CD14-positive monocyte (primary cell): ENCODE results near the gene FOCAD. TPM values are rescaled to one million over a fixed set of nuclear protein-coding genes. Genes with fewer than 3 reads are reported as not detected.
A peak's percentile ranks its signal among the peaks of the same experiment; 100 is the strongest.

Source experiments
- DNase-seq, 3 donors: peaks; one replicate each; pipeline ENCODE4 v3.0.0-alpha.2; 2011 to 2022
- H2AFZ ChIP-seq: 2 replicates; pipeline ENCODE4 v1.6.0; 2012; ENCODE audit warnings: mild to moderate bottlenecking, low read depth, low read length, inconsistent platforms; ENCODE audit not compliant: insufficient read depth, poor library complexity, severe bottlenecking
- H3K27ac ChIP-seq, 2 donors: 1 replicate in 1 of 2; 2 replicates in 1 of 2; pipeline ENCODE4 v1.5.1; 2012 to 2013; ENCODE audit warnings: low read length in 2 of 2, control low read depth in 1 of 2, inconsistent platforms in 1 of 2, low read depth in 1 of 2, mild to moderate bottlenecking in 1 of 2
- H3K27me3 ChIP-seq, 2 donors: one replicate each; pipeline versions ENCODE4 v1.6.0 to v1.6.1; 2011 to 2013; ENCODE audit warnings: low read length in 2 of 2; ENCODE audit not compliant: control insufficient read depth in 2 of 2, insufficient read depth in 2 of 2
- H3K36me3 ChIP-seq, 2 donors: replicated peaks in 1 of 2; 1 replicate in 1 of 2; 2 replicates in 1 of 2; pipeline versions ENCODE4 v1.5.1 to v1.6.1; 2012 to 2013; ENCODE audit warnings: low read length in 2 of 2, control low read depth in 1 of 2, inconsistent platforms in 1 of 2, mild to moderate bottlenecking in 1 of 2; ENCODE audit not compliant: insufficient read depth in 2 of 2, control insufficient read depth in 1 of 2
- H3K4me1 ChIP-seq, 2 donors: 1 replicate in 1 of 2; 2 replicates in 1 of 2; pipeline versions ENCODE4 v1.5.1 to v1.6.1; 2012 to 2013; ENCODE audit warnings: low read length in 2 of 2, control low read depth in 1 of 2, inconsistent platforms in 1 of 2, mild to moderate bottlenecking in 1 of 2, moderate library complexity in 1 of 2; ENCODE audit not compliant: insufficient read depth in 2 of 2, control insufficient read depth in 1 of 2
- H3K4me2 ChIP-seq: replicated peaks from 2 replicates; pipeline ENCODE3; 2012; ENCODE audit warnings: low read length, moderate library complexity, mild to moderate bottlenecking; ENCODE audit not compliant: poor library complexity, severe bottlenecking; ENCODE audit errors: extremely low read depth
- H3K4me3 ChIP-seq, 3 experiments: fragments of 200-600 bp in 1 of 3; sonication (generic) in 1 of 3; replicated peaks in 1 of 3; 1 replicate in 2 of 3; 2 replicates in 1 of 3; pipeline ENCODE4 v1.5.1; 2011 to 2013; ENCODE audit warnings: low read length in 3 of 3, mild to moderate bottlenecking in 3 of 3, control low read depth in 2 of 3, low read depth in 2 of 3, inconsistent platforms in 1 of 3, moderate library complexity in 1 of 3
- H3K79me2 ChIP-seq: 2 replicates; pipeline ENCODE4 v1.6.0; 2012; ENCODE audit warnings: mild to moderate bottlenecking, control low read depth, inconsistent platforms, low read length, moderate library complexity; ENCODE audit not compliant: insufficient read depth
- H3K9ac ChIP-seq: 2 replicates; pipeline ENCODE4 v1.6.0; 2017; ENCODE audit warnings: low read length, mild to moderate bottlenecking; ENCODE audit not compliant: insufficient read depth, poor library complexity, severe bottlenecking
- H3K9me3 ChIP-seq, 2 donors: replicated peaks in 1 of 2; 1 replicate in 1 of 2; 2 replicates in 1 of 2; pipeline versions ENCODE4 v1.5.1 to v1.6.1; 2012 to 2013; ENCODE audit warnings: low read length in 2 of 2, control low read depth in 1 of 2; ENCODE audit not compliant: control insufficient read depth in 1 of 2, insufficient read depth in 1 of 2
- H4K20me1 ChIP-seq: 2 replicates; pipeline ENCODE4 v1.6.0; 2012; ENCODE audit warnings: mild to moderate bottlenecking, low read length, control low read depth, moderate library complexity; ENCODE audit not compliant: insufficient read depth
- H3K27ac Mint-ChIP-seq, 7 donors: one replicate each; pipeline ENCODE4 v1.8.0; 2020; ENCODE audit warnings: mild to moderate bottlenecking in 7 of 7, mixed read lengths in 7 of 7, moderate library complexity in 6 of 7, inconsistent platforms in 2 of 7
- H3K27me3 Mint-ChIP-seq, 3 donors: one replicate each; pipeline ENCODE4 v1.8.0; 2021 to 2022; ENCODE audit warnings: low read depth in 3 of 3, mild to moderate bottlenecking in 3 of 3, mixed read lengths in 3 of 3, moderate library complexity in 3 of 3, inconsistent platforms in 1 of 3
- H3K36me3 Mint-ChIP-seq, 2 donors: one replicate each; pipeline ENCODE4 v1.8.0; 2020; ENCODE audit warnings: mixed read lengths in 2 of 2, inconsistent platforms in 1 of 2, mild to moderate bottlenecking in 1 of 2
- H3K4me1 Mint-ChIP-seq: one replicate; pipeline ENCODE4 v1.8.0; 2020; ENCODE audit warnings: mild to moderate bottlenecking, mixed read lengths
- H3K4me3 Mint-ChIP-seq, 2 donors: one replicate each; pipeline ENCODE4 v1.8.0; 2020; ENCODE audit warnings: mild to moderate bottlenecking in 2 of 2, mixed read lengths in 2 of 2, moderate library complexity in 1 of 2
- H3K9me3 Mint-ChIP-seq, 7 donors: one replicate each; pipeline ENCODE4 v1.8.0; 2020 to 2022; ENCODE audit warnings: mixed read lengths in 7 of 7, mild to moderate bottlenecking in 6 of 7, moderate library complexity in 6 of 7, inconsistent platforms in 2 of 7
- CTCF ChIP-seq: fragments of 200-600 bp; IDR thresholded peaks from one replicate; pipeline ENCODE4 v1.8.0; 2022; ENCODE audit warnings: antibody characterized with exemption, mild to moderate bottlenecking
- WGBS: methylation state at CpG from one replicate; pipeline ENCODE4 v1.1.5; 2013; ENCODE audit warnings: missing lambda C conversion rate; ENCODE audit not compliant: insufficient coverage; 5-methylcytosine and 5-hydroxymethylcytosine counted together
- intact Hi-C, 2 donors: fragments of 100-400 bp; cut with micrococcal nuclease; formaldehyde crosslinking; loops; one replicate each; pipeline versions ENCODE4 v1.15.0 to v1.15.1; 2023
- polyA plus RNA-seq, 3 donors: library from polyadenylated mRNA; depleted of rRNA in 1 of 3; unstranded in 2 of 3; stranded (reverse) in 1 of 3; fragments of 300-500 nt in 2 of 3; fragments of >200 nt in 1 of 3; fragmentation: Illumina TruSeq in 2 of 3; gene quantifications; 1 replicate in 2 of 3; 2 replicates in 1 of 3; pipeline ENCODE4 v1.2.3, GENCODE V29; 2012 to 2021

Gene FOCAD
- polyA plus RNA-seq, 3 donors, result 4.9 to 6.3 (median 5.1) TPM

GRCh38 chr9:21039302-21039701, 355.2 kb downstream of the FOCAD start:
- Mint-ChIP-seq H3K27ac (peak overlapping the region in 1 of 7 donors; percentile 22), H3K4me3 (no peak overlapping the region), H3K27me3 (peaks cover 0 to 2% (median 2%) of the 10 kb centered on the region in 3 donors), H3K9me3 (peaks cover 0 to 3% (median 0%) of the 10 kb centered on the region in 7 donors), H3K36me3 (no peaks in the 10 kb centered on the region), H3K4me1 (no peaks in the 10 kb centered on the region)
- Histone ChIP-seq H3K9me3 (no peaks in the 10 kb centered on the region), H3K79me2 (no peaks in the 10 kb centered on the region), H3K9ac (no peak overlapping the region), H3K36me3 (no peaks in the 10 kb centered on the region), H3K4me3 (no peak overlapping the region), H4K20me1 (no peaks in the 10 kb centered on the region), H3K4me2 (no peak overlapping the region), H3K4me1 (no peaks in the 10 kb centered on the region), H3K27me3 (no peaks in the 10 kb centered on the region), H2AFZ (no peak overlapping the region), H3K27ac (no peak overlapping the region)
- no peak for TF ChIP-seq CTCF
- no CpG with 5 or more reads among the region's 1 CpG for WGBS
- intact Hi-C loops, result loop anchor here in 1 of 2 donors (10.0 kb wide), 1 partner anchor 55 kb away; no protein-coding TSS in a partner anchor
- no peak for DNase-seq

GRCh38 chr9:21042466-21042865, 358.4 kb downstream of the FOCAD start:
- no peak for TF ChIP-seq CTCF
- H4K20me1 ChIP-seq, result no peaks in the 10 kb centered on the region
- H3K27ac ChIP-seq, result no peak overlapping the region
- no peaks in the 10 kb centered on the region for H3K27me3 Mint-ChIP-seq
- H3K4me3 ChIP-seq, result no peak overlapping the region
- DNase-seq, result no peak
- no peak overlapping the region for H3K4me2 ChIP-seq
- no peaks in the 10 kb centered on the region for H3K36me3 ChIP-seq
- no peaks in the 10 kb centered on the region for H3K79me2 ChIP-seq
- H3K27me3 ChIP-seq, result no peaks in the 10 kb centered on the region
- H3K36me3 Mint-ChIP-seq, result no peaks in the 10 kb centered on the region
- H3K27ac Mint-ChIP-seq, result no peak overlapping the region
- H3K4me3 Mint-ChIP-seq, result no peak overlapping the region
- H3K9me3 ChIP-seq, result no peaks in the 10 kb centered on the region
- no peak overlapping the region for H2AFZ ChIP-seq
- H3K4me1 Mint-ChIP-seq, result peaks cover 4% of the 10 kb centered on the region
- H3K9ac ChIP-seq, result no peak overlapping the region
- intact Hi-C loops, result no loop called here
- peaks cover 3 to 4% of the 10 kb centered on the region in 2 donors for H3K4me1 ChIP-seq
- H3K9me3 Mint-ChIP-seq, result no peaks in the 10 kb centered on the region
- WGBS, result 100% methylated on average over 1 of the region's 4 CpGs
